ENCODE data around the gene TMEM61. TPM values are rescaled to one million over a fixed set of nuclear protein-coding genes. Genes with fewer than 3 reads are reported as not detected.

Gene TMEM61
- polyA plus RNA-seq, 4 donors: 1.2 to 1.6 (median 1.5) TPM

DNA sequence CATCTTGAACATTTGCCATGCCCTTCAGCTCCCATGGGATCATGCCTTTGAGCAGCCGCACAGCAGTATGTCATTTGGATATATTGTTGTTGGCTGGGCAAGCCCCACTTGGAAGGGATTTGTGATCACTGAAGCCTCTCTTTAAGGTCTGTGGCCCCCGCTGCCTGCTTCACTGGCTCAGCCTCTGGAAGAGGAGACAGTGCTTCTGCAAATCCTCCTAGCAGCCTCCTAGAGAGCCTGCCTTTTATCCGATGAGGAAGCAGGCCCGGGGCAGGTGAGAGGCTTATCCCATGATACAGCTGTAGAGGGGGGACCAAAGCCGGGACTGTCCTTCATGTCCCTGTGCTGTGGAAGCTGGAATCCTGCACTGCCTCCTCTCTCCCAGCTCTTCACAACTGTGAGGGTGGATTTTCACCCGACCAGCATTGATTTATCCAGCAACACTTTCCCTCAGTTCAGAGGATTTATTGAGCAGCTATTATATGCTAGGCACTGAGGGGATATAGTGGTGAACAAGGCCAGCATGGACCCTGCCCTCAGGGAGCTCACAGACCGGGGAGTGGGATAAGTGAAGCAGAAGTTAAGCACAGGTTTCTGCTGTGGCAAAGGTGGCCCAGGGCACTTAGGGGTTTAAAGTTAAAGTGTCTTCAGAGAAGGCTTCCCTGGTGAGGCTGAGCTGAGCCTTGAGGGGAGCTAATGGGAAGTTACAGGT is 3.9 kb downstream of the TMEM61 start:
- DNase-seq (ENCODE audit: low read depth in 4 of 4, low spot score in 2 of 4): no peak

DNA sequence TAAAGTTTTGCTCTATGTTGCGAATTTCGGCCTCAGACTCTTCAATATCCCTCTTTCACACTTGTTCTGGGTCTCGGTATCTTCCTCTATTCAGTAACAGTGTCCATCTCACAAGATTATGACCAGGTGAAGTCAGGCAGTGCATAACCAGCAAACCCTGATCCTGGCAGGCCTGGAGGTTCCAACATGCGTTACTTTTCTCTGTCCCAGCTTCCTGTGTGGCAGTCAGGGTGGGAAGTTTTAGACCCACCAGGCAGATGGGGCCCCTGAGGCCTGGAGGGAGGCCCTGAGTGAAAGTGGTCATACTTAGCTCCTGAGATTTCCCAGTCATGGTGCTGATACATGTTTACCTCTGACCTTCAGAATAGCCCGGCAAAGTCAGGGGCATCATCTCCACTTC is 5.1 kb downstream of the TMEM61 start:
- DNase-seq (ENCODE audit: low read depth in 4 of 4, low spot score in 2 of 4): no peak

DNA sequence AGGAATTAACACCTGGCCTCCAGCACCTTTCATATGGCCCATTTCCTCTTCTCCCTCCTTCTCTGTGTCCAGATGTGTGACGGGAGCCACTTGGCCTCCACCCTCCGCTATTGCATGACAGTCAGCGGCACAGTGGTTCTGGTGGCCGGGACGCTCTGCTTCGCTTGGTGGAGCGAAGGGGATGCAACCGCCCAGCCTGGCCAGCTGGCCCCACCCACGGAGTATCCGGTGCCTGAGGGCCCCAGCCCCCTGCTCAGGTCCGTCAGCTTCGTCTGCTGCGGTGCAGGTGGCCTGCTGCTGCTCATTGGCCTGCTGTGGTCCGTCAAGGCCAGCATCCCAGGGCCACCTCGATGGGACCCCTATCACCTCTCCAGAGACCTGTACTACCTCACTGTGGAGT is 5.6 kb downstream of the TMEM61 start:
- DNase-seq (ENCODE audit: low read depth in 4 of 4, low spot score in 2 of 4): no peak

DNA sequence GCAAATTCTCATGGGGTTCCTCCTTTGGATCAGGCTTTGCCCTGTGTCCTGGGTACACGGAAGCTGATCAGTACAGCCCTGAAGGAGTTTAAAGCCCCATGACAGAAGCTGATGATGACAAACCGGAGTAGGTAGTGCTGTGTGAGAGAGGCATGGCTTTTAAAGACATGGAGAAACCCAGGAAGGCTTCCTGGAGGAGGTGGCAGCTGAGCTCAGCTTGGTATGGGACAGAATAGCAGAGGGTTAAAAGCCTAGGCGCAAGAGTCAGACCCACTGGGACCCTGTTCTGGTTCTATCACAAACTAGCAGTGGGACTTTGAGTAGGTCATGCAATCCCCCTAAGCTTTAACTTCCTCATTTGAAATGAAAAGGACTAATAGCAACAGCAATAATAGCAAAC is 6.1 kb downstream of the TMEM61 start:
- no peak for DNase-seq (ENCODE audit: low read depth in 4 of 4, low spot score in 2 of 4)

DNA sequence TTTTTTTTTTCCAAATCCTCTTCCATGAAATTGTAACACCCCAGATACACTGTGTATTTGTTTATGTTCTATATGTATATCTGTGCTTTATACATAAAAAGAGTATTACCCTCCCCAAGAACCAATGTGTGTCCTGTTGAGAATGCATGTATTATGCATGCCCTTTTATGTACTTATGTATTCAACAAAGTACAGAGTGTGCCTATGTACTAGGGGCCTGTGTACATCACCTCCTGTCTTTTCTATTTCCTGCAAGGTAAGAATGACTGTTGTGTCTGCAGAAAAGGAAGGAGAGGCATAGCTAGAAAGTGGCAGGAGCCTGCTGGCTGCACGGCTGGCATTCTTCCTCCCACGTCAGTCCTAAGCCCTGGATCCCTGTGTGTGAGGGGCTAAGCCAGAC is 7.0 kb downstream of the TMEM61 start:
- DNase-seq (ENCODE audit: low read depth in 4 of 4, low spot score in 2 of 4): no peak

DNA sequence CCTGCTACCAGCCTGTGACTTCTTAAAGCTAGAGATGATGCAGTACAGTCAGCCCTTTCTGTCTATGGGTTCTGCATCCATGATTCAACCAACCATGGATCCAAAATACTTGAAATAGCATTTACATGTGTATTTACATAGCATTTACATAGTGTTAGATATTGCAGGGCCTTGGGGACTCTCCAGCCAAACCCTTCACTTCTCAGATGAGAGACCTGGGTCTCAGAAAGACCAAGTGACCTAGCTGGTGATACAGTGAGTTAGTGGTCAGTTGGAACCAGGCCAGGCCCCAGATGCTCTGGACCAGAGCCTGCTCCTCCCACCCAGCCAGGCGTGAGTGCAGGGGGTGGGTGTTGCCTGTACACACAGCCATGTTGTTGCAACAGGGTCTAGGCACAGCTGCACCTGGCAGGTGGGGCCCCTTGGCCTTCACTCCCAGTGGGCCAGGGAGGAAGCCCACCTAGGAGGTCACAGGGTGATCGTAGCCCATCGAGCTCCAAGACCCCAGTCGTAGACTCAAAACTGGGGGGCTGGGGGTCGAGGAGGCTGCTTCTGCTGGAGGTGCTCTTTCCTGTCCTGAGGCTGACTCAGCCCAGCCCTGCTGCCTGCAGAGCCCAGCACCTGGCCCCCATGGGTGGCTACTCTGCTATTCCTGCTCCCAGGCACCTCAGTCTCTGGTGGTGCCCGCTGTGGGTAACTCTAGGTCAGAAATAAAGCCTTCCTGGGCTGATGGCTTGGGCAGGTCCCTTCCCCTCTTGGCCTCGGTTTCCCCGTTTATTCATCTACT is 7.7 kb downstream of the TMEM61 start:
- DNase-seq (ENCODE audit: low read depth in 4 of 4, low spot score in 2 of 4): no peak

DNA sequence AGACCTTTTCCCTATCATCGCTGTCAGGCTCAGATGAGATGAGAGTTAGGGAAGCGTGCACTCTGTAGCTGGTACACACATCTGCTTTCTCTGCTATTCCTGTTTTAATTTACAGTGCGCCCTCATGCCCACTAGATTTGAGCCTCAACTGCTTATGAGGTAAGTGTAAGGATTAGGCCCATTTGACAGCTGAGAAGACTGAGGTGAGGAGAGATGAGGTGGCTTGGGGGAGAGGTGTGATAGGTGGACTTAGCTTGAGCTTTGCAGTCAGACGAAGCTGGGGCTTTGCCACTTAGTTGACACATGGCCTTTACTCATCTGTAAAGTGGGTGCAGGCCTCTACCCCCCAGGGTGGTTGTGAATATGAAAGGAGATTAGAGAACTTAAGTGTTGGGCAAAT is 8.5 kb downstream of the TMEM61 start:
- no peak for DNase-seq (ENCODE audit: low read depth in 4 of 4, low spot score in 2 of 4)

DNA sequence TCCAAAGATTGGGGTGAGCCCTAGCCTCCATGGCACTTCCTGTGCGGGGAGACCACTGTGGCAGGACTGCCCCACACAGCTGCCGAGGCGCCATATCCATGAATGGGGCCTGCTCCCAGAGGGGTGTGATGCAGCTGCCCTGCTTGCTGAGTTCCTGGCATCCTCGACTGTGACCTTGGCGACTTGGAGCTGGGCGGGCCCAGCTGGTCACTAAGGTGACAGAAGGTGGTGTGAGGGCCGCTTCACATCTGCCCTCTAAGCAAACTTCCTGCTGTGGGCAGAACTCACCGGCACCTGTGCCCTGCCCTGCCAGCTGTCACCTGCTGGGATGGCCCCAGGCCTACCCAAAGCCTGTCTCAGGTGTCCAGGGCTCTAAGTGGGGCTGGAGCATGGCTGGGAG is 9.0 kb downstream of the TMEM61 start:
- no peak for DNase-seq (ENCODE audit: low read depth in 4 of 4, low spot score in 2 of 4)

DNA sequence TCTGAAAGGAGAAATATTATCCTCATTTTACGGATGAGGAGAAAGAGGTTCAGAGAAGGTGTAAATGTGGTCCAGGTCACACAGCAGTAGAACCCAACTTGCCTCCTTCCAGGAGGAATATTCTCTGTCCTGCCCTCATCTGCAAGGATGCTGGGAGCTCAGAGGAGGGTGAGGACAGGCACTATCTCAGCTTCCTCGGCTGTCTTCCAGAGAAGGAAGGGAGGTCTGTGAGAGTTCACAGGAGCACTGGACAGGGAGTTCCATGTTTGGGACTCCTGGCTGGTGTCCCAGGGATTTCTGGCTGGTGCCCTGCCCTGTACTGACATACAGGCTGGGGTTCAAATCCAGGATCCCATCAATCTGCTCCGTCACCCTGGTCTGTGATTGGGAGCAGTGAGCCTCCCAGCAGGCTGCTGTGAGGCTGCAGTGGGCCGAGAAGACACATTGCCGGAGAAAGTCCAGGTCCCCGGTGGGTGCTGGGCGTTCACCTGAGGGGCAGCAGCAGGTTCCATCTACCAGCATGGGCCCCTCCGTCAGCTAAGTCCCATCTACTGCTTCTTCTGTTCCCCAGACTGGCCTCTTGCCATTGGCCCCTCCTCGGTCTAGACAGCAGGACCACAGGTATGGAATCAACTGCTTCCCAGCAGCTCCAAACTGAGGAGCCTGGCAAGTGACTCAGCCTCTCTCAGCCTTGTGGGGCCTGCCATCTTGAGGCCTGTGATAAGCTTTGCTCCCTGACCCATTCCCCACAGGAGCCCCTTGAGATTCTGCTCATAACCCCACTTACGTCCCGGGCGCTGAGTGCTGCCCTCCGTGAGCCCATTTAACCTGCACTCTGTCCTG is 9.8 kb downstream of the TMEM61 start:
- no peak for DNase-seq (ENCODE audit: low read depth in 4 of 4, low spot score in 2 of 4)

DNA sequence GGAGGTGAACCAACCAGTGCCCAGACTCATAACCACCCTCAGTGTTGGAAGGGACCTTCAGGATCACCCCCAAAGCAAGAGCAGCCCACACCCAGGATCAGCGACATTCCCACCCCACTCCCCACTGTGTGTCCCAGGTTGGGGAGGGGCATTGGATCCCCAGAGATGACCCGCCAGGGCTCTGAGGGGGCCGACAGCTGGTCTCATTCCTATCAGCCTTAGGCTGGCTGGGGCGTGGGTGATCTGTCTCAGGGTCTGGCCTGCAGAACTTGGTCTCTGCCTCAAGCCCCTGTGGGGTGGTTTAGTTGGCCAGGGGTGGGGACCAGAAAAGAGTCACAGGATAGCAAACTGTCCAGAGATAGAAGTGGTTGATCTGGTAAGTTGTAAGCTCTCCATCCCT is 10.5 kb downstream of the TMEM61 start:
- DNase-seq (ENCODE audit: low read depth in 4 of 4, low spot score in 2 of 4): no peak

DNA sequence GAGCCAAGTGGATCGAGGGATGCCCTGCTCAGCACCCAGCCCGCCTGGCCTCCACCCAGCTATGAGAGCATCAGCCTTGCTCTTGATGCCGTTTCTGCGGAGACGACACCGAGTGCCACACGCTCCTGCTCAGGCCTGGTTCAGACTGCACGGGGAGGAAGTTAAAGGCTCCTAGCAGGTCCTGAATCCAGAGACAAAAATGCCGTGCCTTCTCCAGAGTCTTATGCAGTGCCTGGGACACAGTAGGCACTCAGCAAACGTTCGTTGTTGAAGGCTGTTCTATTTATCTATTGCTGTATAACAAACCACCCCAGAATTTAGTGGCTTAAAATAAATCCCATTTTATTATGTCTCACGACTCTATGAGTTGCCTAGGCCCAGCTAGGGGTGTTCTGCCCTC is 11.5 kb downstream of the TMEM61 start:
- no peak for DNase-seq (ENCODE audit: low read depth in 4 of 4, low spot score in 2 of 4)

DNA sequence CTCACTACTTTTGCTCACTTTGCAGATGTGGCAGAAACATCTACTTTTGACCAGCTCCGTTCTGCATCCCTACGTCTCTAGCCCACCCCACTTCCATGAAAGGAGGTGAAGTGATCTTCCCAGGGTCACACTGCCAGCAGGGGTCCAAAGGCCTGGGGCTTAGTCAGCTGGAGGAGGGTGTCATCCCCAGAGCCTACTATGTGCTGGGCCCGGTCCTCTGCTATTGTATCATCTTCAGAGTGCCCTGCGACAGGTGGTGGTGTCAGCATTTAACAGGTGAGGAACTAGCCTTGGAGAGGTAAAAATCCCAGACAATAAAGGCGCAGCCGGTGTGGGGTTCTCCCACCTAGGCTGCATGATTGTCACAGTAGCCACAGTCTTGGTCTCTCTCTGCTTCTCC is 12.7 kb downstream of the TMEM61 start:
- no peak for DNase-seq (ENCODE audit: low read depth in 4 of 4, low spot score in 2 of 4)

DNA sequence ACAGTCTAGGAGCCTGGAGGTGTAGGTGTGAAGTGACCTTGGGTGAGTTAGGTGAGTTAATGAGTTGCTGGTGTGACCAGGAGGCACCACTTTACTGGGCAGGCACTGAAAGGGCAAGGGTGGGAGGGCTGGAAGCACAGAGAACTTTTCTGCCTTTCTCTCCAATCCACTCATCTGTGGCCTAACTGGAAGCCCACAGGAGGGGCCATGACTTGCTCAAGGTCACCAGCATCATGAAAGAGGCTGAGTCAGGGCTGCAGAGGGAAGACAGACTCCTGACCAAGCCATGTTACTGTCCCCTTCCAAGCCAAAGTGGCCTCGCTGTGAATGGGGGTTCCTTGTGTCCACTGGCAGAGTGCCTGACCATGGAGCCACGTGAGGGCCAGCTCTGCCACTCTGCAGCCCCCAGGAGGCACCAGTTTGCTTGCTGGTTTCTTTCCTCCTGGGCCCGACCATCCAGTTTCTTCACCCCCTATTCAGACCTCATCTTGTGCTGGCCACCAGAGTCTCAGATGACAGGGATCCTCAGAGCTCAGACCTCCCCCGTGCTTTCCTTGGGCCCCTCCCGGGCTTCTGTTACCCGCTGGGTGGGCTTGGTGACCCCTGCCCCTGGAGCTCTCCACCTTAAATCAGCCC is 14.0 kb downstream of the TMEM61 start:
- no peak for DNase-seq (ENCODE audit: low read depth in 4 of 4, low spot score in 2 of 4)

DNA sequence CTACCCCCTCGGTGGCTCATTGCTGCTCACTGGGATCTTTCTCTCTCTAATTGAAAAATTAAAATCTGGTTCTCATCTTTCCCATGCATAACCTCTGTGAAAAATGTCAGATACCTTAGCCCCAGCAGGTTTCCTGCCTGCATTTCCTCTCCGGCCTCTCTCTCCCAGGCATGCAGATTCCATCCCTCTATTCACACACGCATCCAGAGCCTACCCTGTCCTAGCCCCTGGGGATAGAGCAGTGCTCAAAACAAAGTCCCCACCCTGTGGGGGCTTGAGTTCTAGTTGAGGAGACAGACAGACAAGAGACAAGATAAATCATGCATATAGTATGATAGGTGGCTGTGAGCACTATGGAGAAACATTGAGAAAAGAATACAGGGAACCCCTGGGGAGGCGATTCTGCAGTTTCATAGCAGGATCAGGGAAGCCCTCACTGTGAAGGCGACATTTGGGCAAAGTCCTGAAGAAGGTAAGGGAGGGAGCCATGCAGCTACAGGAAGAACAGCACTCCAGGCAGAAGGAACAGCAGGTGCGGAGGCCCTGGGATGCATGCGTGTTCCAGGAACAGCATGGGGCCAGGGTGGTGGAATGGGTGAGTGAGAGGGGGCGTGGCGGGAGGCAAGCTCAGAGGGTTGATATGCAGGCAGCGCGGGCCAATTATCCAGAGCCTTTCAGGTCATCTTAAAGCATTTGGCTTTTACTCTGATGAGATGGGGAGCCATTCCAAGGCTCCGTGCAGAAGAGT is 14.8 kb downstream of the TMEM61 start:
- no peak for DNase-seq (ENCODE audit: low read depth in 4 of 4, low spot score in 2 of 4)

DNA sequence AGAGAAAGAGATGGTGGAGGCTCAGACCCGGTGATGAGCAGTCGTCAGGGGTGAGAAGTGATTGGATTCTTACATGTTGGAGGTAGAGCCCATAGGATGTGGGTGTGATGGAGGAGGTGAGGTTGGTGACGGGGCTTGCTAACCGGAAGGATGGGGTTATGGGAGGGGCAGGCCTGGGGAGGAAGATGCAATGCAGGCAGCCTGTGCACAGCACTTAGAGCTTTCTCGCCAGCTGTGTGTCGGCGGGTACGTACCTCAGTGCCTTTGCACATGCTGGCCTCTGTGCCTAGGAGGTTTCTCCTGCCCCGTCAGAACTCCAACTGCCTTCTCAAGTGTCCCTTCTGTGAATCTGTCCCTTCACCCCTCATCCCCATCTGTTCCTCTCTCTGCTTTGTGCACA is 15.4 kb downstream of the TMEM61 start:
- no peak for DNase-seq (ENCODE audit: low read depth in 4 of 4, low spot score in 2 of 4)

DNA sequence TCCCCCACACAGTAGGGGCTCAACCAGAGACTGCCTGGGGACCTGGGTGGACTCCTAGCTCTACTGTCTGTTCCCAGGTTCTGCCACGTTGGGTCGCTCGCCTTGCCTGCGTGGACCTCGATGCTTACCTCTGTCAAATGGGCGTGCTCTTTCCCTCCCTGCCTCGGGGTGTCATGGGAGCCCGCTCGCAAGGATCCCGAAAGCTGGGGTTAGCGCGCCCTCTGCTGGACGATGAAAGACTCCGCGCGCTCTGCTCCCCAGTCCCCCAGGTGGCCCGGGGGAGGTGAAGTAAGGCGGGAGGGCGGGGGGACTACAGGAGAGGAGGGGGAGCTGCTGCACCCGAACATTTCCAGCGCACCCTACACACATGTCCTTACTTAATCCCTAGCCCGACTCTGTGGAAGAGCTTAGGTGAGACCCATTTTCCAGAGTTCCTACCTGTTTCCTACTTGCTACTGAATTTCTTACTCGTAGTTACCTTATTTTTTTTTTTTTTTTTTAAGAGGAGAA is 16.0 kb downstream of the TMEM61 start:
- DNase-seq (ENCODE audit: low read depth in 4 of 4, low spot score in 2 of 4): no peak

DNA sequence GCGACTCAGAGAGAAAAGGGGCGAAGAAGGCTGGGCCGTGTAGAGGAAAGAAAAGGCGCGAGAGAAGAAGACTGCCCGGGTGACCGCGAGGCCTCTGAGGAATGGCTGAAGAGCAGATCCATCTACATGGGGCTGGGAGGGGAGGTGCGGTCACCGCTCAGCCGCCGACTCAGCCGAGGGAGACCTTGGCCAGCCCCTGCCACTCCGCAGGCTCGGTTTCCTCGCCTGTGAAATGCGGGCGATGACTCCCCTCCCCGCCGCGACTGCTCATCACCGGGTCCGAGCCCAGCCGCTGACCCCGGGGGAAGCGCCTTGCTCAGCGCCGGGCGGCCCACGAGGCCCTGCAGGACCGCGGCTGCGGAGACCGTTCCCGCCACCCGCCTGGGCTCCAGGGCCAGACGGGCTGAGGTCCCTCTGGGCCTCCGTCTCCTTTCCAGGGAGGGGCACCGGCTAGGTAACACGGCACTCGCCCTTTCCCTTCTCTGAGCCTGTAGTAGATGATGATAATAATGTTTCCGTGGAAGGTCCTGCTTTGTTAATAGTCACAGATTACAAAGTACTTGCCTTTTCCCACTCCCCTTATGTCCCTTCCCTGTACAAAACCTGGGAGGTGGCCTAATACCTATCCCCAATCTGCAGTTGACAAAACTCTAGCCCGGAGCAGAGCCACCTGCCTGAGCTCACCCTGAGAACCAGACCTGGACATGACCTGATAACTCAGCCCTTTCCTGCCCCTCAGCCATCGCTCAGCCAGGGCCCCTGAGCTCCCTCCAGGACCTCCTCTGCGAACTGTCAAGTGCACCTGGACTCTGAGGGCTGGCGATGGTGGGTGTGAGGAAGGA is 16.7 kb downstream of the TMEM61 start:
- no peak for DNase-seq (ENCODE audit: low read depth in 4 of 4, low spot score in 2 of 4)

DNA sequence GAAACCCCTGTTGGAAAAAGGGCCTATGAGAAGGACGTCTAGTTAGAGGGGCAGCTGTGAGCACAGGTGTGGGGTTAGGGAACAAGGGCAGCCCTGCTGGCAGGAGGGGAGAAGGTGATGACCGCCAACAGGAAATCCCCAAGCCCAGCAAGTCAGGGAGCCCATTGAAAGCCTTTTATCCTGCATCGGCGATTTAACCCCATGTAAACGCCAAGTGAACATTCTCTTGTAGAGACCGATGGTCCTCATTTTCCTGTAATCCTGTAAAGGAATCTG is 17.2 kb downstream of the TMEM61 start:
- DNase-seq (ENCODE audit: low read depth in 4 of 4, low spot score in 2 of 4): no peak

DNA sequence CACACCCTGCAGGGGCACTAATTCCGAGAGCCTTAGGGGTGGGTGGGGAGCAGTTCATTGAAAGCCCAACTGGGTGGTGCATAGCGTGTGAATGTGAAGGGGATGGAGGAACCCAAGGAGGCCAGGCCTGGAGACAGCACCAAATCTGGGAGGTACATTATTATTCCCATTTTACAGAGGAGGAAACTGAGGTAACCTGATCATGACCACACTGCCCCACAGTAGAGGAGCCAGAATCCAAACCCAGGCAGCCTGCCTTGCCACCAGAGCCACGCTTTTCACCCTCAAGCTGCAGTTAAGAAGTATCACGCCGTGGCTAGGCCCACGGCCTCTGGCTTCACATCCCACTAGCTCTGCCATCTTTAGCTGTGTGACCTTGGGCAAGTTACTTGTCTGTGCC is 17.7 kb downstream of the TMEM61 start:
- DNase-seq (ENCODE audit: low read depth in 4 of 4, low spot score in 2 of 4): no peak

Data from left renal cortex interstitium (tissue), 4 donors.